Omental fat pad (tissue), 4 donors: Measurements from ENCODE around the gene INPP5A. TPM values are rescaled to one million over a fixed set of nuclear protein-coding genes. Genes with fewer than 3 reads are reported as not detected.

Experiments used
- ATAC-seq: fragments of 150-250 bp; one replicate; pipeline ENCODE4 v1.9.1; 2016; ENCODE audit warnings: mild to moderate bottlenecking, moderate library complexity; ENCODE audit not compliant: low FRiP score
- DNase-seq: peaks from one replicate; pipeline ENCODE4 v3.0.0-alpha.2; 2019; ENCODE audit warnings: low spot score
- CTCF ChIP-seq, 3 donors: fragments of 450-650 bp; IDR thresholded peaks; one replicate each; pipeline ENCODE4 v1.5.1; 2016 to 2017; ENCODE audit warnings: antibody characterized with exemption in 3 of 3, mild to moderate bottlenecking in 3 of 3, moderate library complexity in 2 of 3
- total RNA-seq, 4 donors: library from RNA; depleted of rRNA; stranded (reverse); fragments of >200 nt; gene quantifications; one replicate each; pipeline ENCODE4 v1.1.0, GENCODE V29; 2016

The INPP5A gene
- total RNA-seq, 4 donors from 2014 or later, result 34.1 to 49.3 (median 43.3) TPM

- no peak for TF ChIP-seq CTCF (IDR thresholded peaks at IDR 0.05)
- ATAC-seq, result no peak
- no peak for DNase-seq
Observed at GRCh38 chr10:132710746-132711612, 173.4 kb downstream of the INPP5A start.

- DNase-seq, result no peak
- ATAC-seq, result no peak
- no peak for TF ChIP-seq CTCF (IDR thresholded peaks at IDR 0.05)
Observed at GRCh38 chr10:132711613-132712121, 174.1 kb downstream of the INPP5A start.

- ATAC-seq, result no peak
- DNase-seq, result no peak
- TF ChIP-seq CTCF (IDR thresholded peaks at IDR 0.05), result no peak
Observed at GRCh38 chr10:132712291-132712690, 174.7 kb downstream of the INPP5A start.

GRCh38 chr10:132712743-132713142, 175.2 kb downstream of the INPP5A start:
- no peak for DNase-seq
- no peak for ATAC-seq
- TF ChIP-seq CTCF (IDR thresholded peaks at IDR 0.05), result no peak

- DNase-seq (no peak), ATAC-seq (peak; percentile 15)
- no peak for TF ChIP-seq CTCF (IDR thresholded peaks at IDR 0.05)
Observed at GRCh38 chr10:132713421-132714095, 176.0 kb downstream of the INPP5A start.

GRCh38 chr10:132714096-132714985, 176.8 kb downstream of the INPP5A start:
- ATAC-seq (no peak), DNase-seq (no peak)
- TF ChIP-seq CTCF (IDR thresholded peaks at IDR 0.05), result no peak
